ENCODE measurements around the gene PELI2.

PELI2 gene

GRCh38 chr14:56115334-56115870 is 2.8 kb upstream of the PELI2 start:
- Histone ChIP-seq H3K9me3 (no peaks in the 10 kb centered on the region), H3K27me3 (peaks cover 30% of the 10 kb centered on the region), H3K4me3 (ENCODE audit: low read depth, low read length) (no peak overlapping the region), H3K36me3 (no peaks in the 10 kb centered on the region), H3K4me1 (no peaks in the 10 kb centered on the region; the same call in 1 of the 2 replicates)
- peak; percentile 40 for DNase-seq
- TF ChIP-seq CTCF (IDR thresholded peaks at IDR 0.05; ENCODE audit: low read depth, low read length) = no peak

DNA sequence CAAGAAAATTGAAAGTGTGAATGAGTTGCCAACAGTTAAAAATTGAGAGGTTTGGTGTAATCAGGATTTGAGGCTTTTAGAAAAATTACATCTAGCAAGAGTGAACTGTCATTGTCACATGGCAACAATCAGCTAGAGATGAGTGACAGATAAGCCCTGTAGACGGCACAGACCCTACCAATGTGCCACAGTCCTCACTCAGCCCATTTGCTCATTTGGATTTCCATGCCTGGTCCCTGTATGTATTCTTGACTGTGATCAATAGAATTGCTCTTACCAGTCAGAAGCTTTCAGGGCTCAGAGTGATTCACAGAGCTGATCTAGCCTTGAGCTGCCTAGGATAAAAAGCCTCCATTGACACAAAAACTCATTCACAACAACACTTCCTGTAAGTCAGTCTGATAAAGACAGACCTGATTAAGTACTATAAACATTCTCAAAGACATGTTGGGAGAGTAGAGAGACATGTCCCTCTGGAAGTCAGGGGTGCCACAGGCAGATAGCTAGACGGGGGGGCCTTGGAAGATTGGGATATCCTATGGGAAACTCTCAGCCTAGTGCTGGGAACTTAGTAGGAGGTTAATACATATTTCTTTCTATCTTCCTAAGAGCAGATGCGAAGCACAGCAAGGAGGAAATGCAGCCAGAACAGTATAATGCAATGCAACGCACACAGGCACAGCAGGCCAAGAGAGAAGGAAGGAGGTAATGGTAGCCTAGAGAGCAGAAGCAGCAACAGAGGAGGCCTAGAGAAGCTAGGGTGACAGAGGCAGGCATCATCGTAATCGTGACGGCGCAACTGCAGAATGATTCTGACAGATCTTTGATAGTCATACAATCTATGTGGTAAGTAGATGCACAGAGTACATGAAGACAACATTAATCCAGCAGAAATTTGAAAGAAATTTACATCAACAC is 2.0 kb upstream of the PELI2 start:
- no peaks in the 10 kb centered on the region for H3K36me3 ChIP-seq
- peaks cover 35% of the 10 kb centered on the region for H3K27me3 ChIP-seq
- no peak for TF ChIP-seq CTCF (IDR thresholded peaks at IDR 0.05; ENCODE audit: low read depth, low read length)
- H3K9me3 ChIP-seq = no peaks in the 10 kb centered on the region
- DNase-seq = no peak
- H3K4me1 ChIP-seq = no peaks in the 10 kb centered on the region; the same call in 1 of the 2 replicates
- H3K4me3 ChIP-seq (ENCODE audit: low read depth, low read length) = no peak overlapping the region

GRCh38 chr14:56118611-56119181 is 485 bp downstream of the PELI2 start:
- peaks cover 35% of the 10 kb centered on the region for H3K27me3 ChIP-seq
- no peak for TF ChIP-seq CTCF (IDR thresholded peaks at IDR 0.05; ENCODE audit: low read depth, low read length)
- DNase-seq = peak; percentile 28

GRCh38 chr14:56119201-56119981 is 1.2 kb downstream of the PELI2 start:
- Histone ChIP-seq H3K36me3 (no peaks in the 10 kb centered on the region), H3K9me3 (no peaks in the 10 kb centered on the region), H3K4me3 (ENCODE audit: low read depth, low read length) (peak overlapping the region; percentile 64), H3K27me3 (peaks cover 35% of the 10 kb centered on the region), H3K4me1 (no peaks in the 10 kb centered on the region; the same call in 1 of the 2 replicates)
- no peak for TF ChIP-seq CTCF (IDR thresholded peaks at IDR 0.05; ENCODE audit: low read depth, low read length)
- DNase-seq = peak; percentile 38

More at GRCh38 chr14:56118611-56119181, 485 bp downstream of the PELI2 start:
- peak overlapping the region; percentile 64 for H3K4me3 ChIP-seq (ENCODE audit: low read depth, low read length)
- no peaks in the 10 kb centered on the region for H3K36me3 ChIP-seq
- no peaks in the 10 kb centered on the region; the same call in 1 of the 2 replicates for H3K4me1 ChIP-seq
- no peaks in the 10 kb centered on the region for H3K9me3 ChIP-seq

GRCh38 chr14:56120091-56120691 is 2.0 kb downstream of the PELI2 start:
- DNase-seq = no peak
- Histone ChIP-seq H3K4me1 (no peaks in the 10 kb centered on the region; the same call in 1 of the 2 replicates), H3K27me3 (peaks cover 35% of the 10 kb centered on the region), H3K4me3 (ENCODE audit: low read depth, low read length) (peak overlapping the region; percentile 64; the same call in 1 of the 2 replicates), H3K36me3 (no peaks in the 10 kb centered on the region), H3K9me3 (no peaks in the 10 kb centered on the region)
- TF ChIP-seq CTCF (IDR thresholded peaks at IDR 0.05; ENCODE audit: low read depth, low read length) = no peak

All from BE2C (cell line).